HepG2 (cell line): ENCODE data around the gene DNMT1. TPM values are rescaled to one million over a fixed set of nuclear protein-coding genes. Genes with fewer than 3 reads are reported as not detected.

ENCODE experiments used
- ARID4A ChIP-seq: sonication (generic); formaldehyde crosslinking; IDR thresholded peaks from 2 replicates; pipeline ENCODE4 v1.5.0; 2020; ENCODE audit warnings: mild to moderate bottlenecking, missing genetic modification reagents, borderline replicate concordance
- ASH2L ChIP-seq: fragments of 300-600, 200-600 bp; sonication (generic); IDR thresholded peaks from 2 replicates; pipeline ENCODE4 v1.7.0; 2017; ENCODE audit warnings: low read depth, mild to moderate bottlenecking, moderate library complexity, mixed read lengths, low read length; ENCODE audit not compliant: insufficient read length
- FOSL1 ChIP-seq: sonication (generic); formaldehyde crosslinking; IDR thresholded peaks from 2 replicates; pipeline ENCODE4 v1.9.0; 2021; ENCODE audit warnings: missing genetic modification reagents, borderline replicate concordance
- HBP1 ChIP-seq: IDR thresholded peaks from 2 replicates; pipeline ENCODE4 v1.6.1; 2016; ENCODE audit warnings: low read depth, control low read depth
- NR2C2 ChIP-seq: sonication (generic); formaldehyde crosslinking; IDR thresholded peaks from 2 replicates; pipeline ENCODE4 v1.4.0; 2020; ENCODE audit warnings: missing genetic modification reagents, mild to moderate bottlenecking, moderate library complexity, borderline replicate concordance
- PBX2 ChIP-seq: IDR thresholded peaks from 2 replicates; pipeline ENCODE4 v1.6.1; 2016; ENCODE audit warnings: control low read depth
- SP140L ChIP-seq: sonication (generic); formaldehyde crosslinking; IDR thresholded peaks from 2 replicates; pipeline ENCODE4 v1.4.0; 2020; ENCODE audit warnings: missing genetic modification reagents, borderline replicate concordance
- STAT5B ChIP-seq: sonication (generic); formaldehyde crosslinking; IDR thresholded peaks from 2 replicates; pipeline ENCODE4 v1.4.0; 2020; ENCODE audit warnings: missing genetic modification reagents
- THAP8 ChIP-seq: sonication (generic); formaldehyde crosslinking; IDR thresholded peaks from 2 replicates; pipeline ENCODE4 v1.5.1; 2020; ENCODE audit warnings: missing genetic modification reagents, mild to moderate bottlenecking, borderline replicate concordance
- ZBTB46 ChIP-seq: sonication (generic); formaldehyde crosslinking; IDR thresholded peaks from 2 replicates; pipeline ENCODE4 v1.4.0; 2020; ENCODE audit warnings: mild to moderate bottlenecking, missing genetic modification reagents, borderline replicate concordance
- ZFP91 ChIP-seq: sonication (generic); formaldehyde crosslinking; IDR thresholded peaks from 2 replicates; pipeline ENCODE4 v1.9.0; 2022; ENCODE audit warnings: missing genetic modification reagents, mild to moderate bottlenecking, borderline replicate concordance
- ZNF44 ChIP-seq: sonication (generic); formaldehyde crosslinking; IDR thresholded peaks from 2 replicates; pipeline ENCODE4 v1.5.1; 2020; ENCODE audit warnings: mild to moderate bottlenecking, missing genetic modification reagents
- ZNF644 ChIP-seq: IDR thresholded peaks from 2 replicates; pipeline ENCODE4 v1.6.1; 2016; ENCODE audit warnings: low read depth
- ZNF770 ChIP-seq: sonication (generic); formaldehyde crosslinking; IDR thresholded peaks from 2 replicates; pipeline ENCODE4 v1.5.0; 2020; ENCODE audit warnings: mild to moderate bottlenecking, missing genetic modification reagents
- polyA plus RNA-seq, 8 experiments: library from polyadenylated mRNA; depleted of rRNA in 3 of 8; stranded (reverse) in 7 of 8; unstranded in 1 of 8; fragments of >200 nt; fragmentation: Illumina TruSeq in 4 of 8; extraction: Trizol in 4 of 8; gene quantifications; 2 replicates each; pipeline versions ENCODE4 v1.2.1 to v1.2.3, GENCODE V29; 2011 to 2016; ENCODE audit warnings: low read depth in 4 of 8, missing spikeins in 1 of 8, mixed read lengths in 1 of 8; ENCODE audit not compliant: insufficient read depth in 1 of 8
- total RNA-seq, 5 experiments: library from RNA; depleted of rRNA; stranded (reverse); fragments of >200 nt; fragmentation: Illumina TruSeq; extraction: Trizol; gene quantifications; 2 replicates each; pipeline ENCODE4 v1.2.3, GENCODE V29; 2016; ENCODE audit warnings: low read depth in 1 of 5

DNMT1 gene
- total and polyA plus RNA-seq, 2 of the 13 experiments (the other 11 are each of a cell fraction or from before 2014, with no cell fraction given): 31.2 to 91.1 TPM

GRCh38 chr19:10112895-10113591, 81.7 kb downstream of the DNMT1 start (continued):
- TF ChIP-seq ARID4A: peak; percentile 36; the same call in 1 of the 2 replicates
- peak; percentile 19 for TF ChIP-seq ASH2L
- TF ChIP-seq ZBTB46 (CRISPR knock-in tag): peak; percentile 88; the same call in 1 of the 2 replicates
- no peak for TF ChIP-seq STAT5B (CRISPR knock-in tag)
- TF ChIP-seq SP140L (CRISPR knock-in tag): no peak
- no peak for TF ChIP-seq THAP8 (CRISPR knock-in tag)
- TF ChIP-seq NR2C2 (CRISPR knock-in tag): peak; percentile 27; the same call in 1 of the 2 replicates
- no peak for TF ChIP-seq ZNF644
- no peak for TF ChIP-seq ZNF44
- TF ChIP-seq PBX2 (CRISPR knock-in tag): no peak
- TF ChIP-seq HBP1 (CRISPR knock-in tag): no peak
- TF ChIP-seq ZFP91: 0 out of 2 replicates have a peak, but pooled peaks have one; percentile 48
- TF ChIP-seq ZNF770 (CRISPR knock-in tag): no peak
- no peak for TF ChIP-seq FOSL1 (CRISPR knock-in tag)
